Measurements from ENCODE around the gene CEP295NL. TPM values are rescaled to one million over a fixed set of nuclear protein-coding genes. Genes with fewer than 3 reads are reported as not detected.

Gene CEP295NL
- total and polyA plus RNA-seq, 2 of the 8 experiments (the other 6 are each of a cell fraction or from before 2014, with no cell fraction given) = 0.06 to 2.0 TPM

DNA sequence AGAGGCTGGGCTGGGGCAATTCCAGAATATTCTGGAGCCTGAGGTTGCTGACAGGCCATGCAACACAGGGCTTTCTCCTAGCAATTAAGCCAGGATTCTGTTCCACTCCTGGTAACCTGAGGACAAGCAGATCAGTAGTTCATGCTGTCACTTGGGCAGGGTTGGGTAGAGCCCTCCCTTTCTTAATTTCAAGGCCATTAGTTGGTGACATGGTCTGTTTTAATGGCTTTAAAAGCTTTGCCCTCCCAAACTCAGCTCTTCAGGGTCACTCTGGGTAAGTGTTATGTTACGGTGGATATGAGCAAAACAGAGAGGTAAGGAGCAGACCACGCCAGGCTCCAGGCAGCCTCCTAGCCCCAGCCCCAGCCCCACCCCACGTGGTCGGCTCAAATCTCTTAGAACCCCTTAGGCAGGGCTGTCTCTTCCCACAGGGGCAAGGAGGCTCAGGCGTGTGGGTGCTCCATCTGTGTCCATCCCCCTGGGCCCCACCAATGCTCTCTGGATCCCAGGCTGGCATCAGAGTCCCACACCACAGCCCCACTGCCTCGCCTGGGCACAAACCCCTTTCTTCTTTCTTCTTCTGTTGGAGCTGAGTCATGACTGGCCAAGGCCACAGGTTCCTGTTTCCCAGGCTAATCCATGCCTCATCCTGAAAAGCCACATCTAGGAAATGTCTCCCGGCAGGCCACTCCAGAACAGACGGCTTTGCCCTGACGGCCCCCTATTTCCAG, 27.5 kb downstream of the CEP295NL start:
- Histone ChIP-seq H3K9ac (replicated peaks in 1 of 4; ENCODE audit: extremely low read depth in 1 of 4, low read depth in 3 of 4, low read length in 3 of 4) (no peak overlapping the region), H3K23ac (ENCODE audit: insufficient read length) (no peak overlapping the region), H3K4me2 (ENCODE audit: insufficient read depth in 1 of 2, low read depth in 2 of 2, low read length in 2 of 2) (no peak overlapping the region), H3K4me3 (ENCODE audit: extremely low read depth in 1 of 4, insufficient read depth in 2 of 4, low read depth in 3 of 4, low read length in 4 of 4) (no peak overlapping the region), H3K79me1 (ENCODE audit: low read depth, low read length) (no peaks in the 10 kb centered on the region; the same call in 1 of the 2 replicates), H3K14ac (ENCODE audit: insufficient read length) (no peak overlapping the region), H4K20me1 (replicated peaks in 1 of 2; ENCODE audit: control insufficient read depth in 1 of 2, insufficient read depth in 2 of 2, low read length in 2 of 2) (peaks cover 2 to 6% of the 10 kb centered on the region in 2 experiments), H3K36me3 (ENCODE audit: control insufficient read depth in 2 of 4, insufficient read depth in 4 of 4, low read length in 3 of 4) (peaks cover 0 to 12% (median 6%) of the 10 kb centered on the region in 4 experiments; a peak in 3 of 8 replicates), H3K56ac (replicated peaks; ENCODE audit: insufficient read length, low read depth, low read length) (no peak overlapping the region), H2BK15ac (ENCODE audit: low read length) (no peak overlapping the region), H2AK5ac (ENCODE audit: low read depth, low read length) (no peak overlapping the region), H3K9me3 (ENCODE audit: insufficient read depth in 2 of 2, low read depth in 1 of 2, low read length in 1 of 2) (no peaks in the 10 kb centered on the region), H3K4ac (replicated peaks; ENCODE audit: insufficient read length, low read depth, low read length) (no peak overlapping the region), H2BK120ac (replicated peaks; ENCODE audit: low read depth, low read length) (no peak overlapping the region), H2BK5ac (ENCODE audit: low read depth, low read length) (no peak overlapping the region), H2BK20ac (ENCODE audit: low read length) (no peak overlapping the region), H3K4me1 (replicated peaks in 1 of 4; ENCODE audit: control insufficient read depth in 3 of 4, insufficient read depth in 4 of 4, low read length in 3 of 4) (peaks cover 0 to 12% (median 2%) of the 10 kb centered on the region in 4 experiments; a peak in 3 of 7 replicates), H4K91ac (replicated peaks; ENCODE audit: insufficient read length, low read length) (no peak overlapping the region), H4K8ac (ENCODE audit: extremely low read depth, insufficient read depth, low read length) (no peak overlapping the region), H2BK12ac (ENCODE audit: low read depth, low read length) (no peak overlapping the region), H3K27ac (ENCODE audit: low read depth, low read length) (no peak overlapping the region), H3K27me3 (replicated peaks in 1 of 4; ENCODE audit: control insufficient read depth in 3 of 4, extremely low read depth in 1 of 4, insufficient read depth in 3 of 4, low read length in 3 of 4) (no peaks in the 10 kb centered on the region), H3K23me2 (ENCODE audit: low read depth, low read length) (no peaks in the 10 kb centered on the region), H4K5ac (ENCODE audit: insufficient read length, low read depth, low read length) (no peak overlapping the region), H3K18ac (ENCODE audit: extremely low read depth, low read length) (no peak overlapping the region), H3K79me2 (ENCODE audit: control insufficient read depth in 1 of 2, insufficient read depth in 2 of 2, low read length in 2 of 2) (no peaks in the 10 kb centered on the region), H2AFZ (ENCODE audit: low read length) (no peak overlapping the region)
- TF ChIP-seq GTF2F1 (IDR thresholded peaks at IDR 0.05; ENCODE audit: borderline replicate concordance, low read depth, low read length) (no peak), CEBPB (IDR thresholded peaks at IDR 0.05; ENCODE audit: low read depth, low read length) (no peak)
- WGBS, 2 experiments (ENCODE audit: extremely low coverage in 1 of 2, insufficient coverage in 1 of 2, insufficient read length in 1 of 2, insufficient replicate concordance in 2 of 2, low coverage in 1 of 2, low lambda C conversion rate in 2 of 2, missing lambda C conversion rate in 1 of 2) = 82% methylated on average over 9 of the region's 9 CpGs; no CpG with 5 or more reads in 1 of the 2 experiments
- DNase-seq (ENCODE audit: low read depth in 1 of 2, low spot score in 2 of 2) (no peak), FAIRE-seq (no peak)
- POLR2A ChIA-PET (ENCODE audit: partially characterized antibody) = no interaction called here
- CTCF ChIA-PET (ENCODE audit: partially characterized antibody) = interaction anchor here (0.6 to 6.3 kb wide), 6 partner anchors 9 to 96 kb away, joined by 3 to 30 read pairs (median 4); no protein-coding TSS in a partner anchor

All from H1 (cell line).